Urothelium cell line (cell line): ENCODE measurements around the gene CDH12.

Source experiments
- DNase-seq: peaks from one replicate; pipeline ENCODE4 v3.0.0; 2011; ENCODE audit warnings: low spot score, mixed read lengths
- FAIRE-seq: peaks from 2 replicates; lab custom pipeline; 2011; peaks lifted over from hg19 to GRCh38; lab: Jason Lieb, UNC

Gene CDH12

GRCh38 chr5:21802100-21802499, 1051.0 kb downstream of the CDH12 start:
- no peak for DNase-seq
- no peak for FAIRE-seq

GRCh38 chr5:21792748-21793147, 1060.4 kb downstream of the CDH12 start:
- FAIRE-seq (no peak), DNase-seq (no peak)

GRCh38 chr5:21791304-21791703, 1061.8 kb downstream of the CDH12 start:
- no peak for FAIRE-seq

GRCh38 chr5:21784487-21784886, 1068.7 kb downstream of the CDH12 start:
- DNase-seq (no peak), FAIRE-seq (no peak)

More at GRCh38 chr5:21791304-21791703, 1061.8 kb downstream of the CDH12 start:
- DNase-seq = no peak

- no peak for DNase-seq
- FAIRE-seq = no peak
These were observed 1070.0 kb downstream of the CDH12 start for GRCh38 chr5:21783074-21783679.

GRCh38 chr5:21776466-21776865, 1076.7 kb downstream of the CDH12 start:
- FAIRE-seq (no peak), DNase-seq (no peak)

GRCh38 chr5:21774801-21775200, 1078.3 kb downstream of the CDH12 start:
- no peak for FAIRE-seq
- DNase-seq = peak; percentile 35

- no peak for FAIRE-seq
These were observed 1078.9 kb downstream of the CDH12 start for GRCh38 chr5:21774281-21774680.

GRCh38 chr5:21773456-21773855, 1079.7 kb downstream of the CDH12 start:
- DNase-seq = no peak
- no peak for FAIRE-seq

More at GRCh38 chr5:21774281-21774680, 1078.9 kb downstream of the CDH12 start:
- DNase-seq = no peak

- FAIRE-seq (no peak), DNase-seq (no peak)
These were observed 1087.7 kb downstream of the CDH12 start for GRCh38 chr5:21765406-21765805.

GRCh38 chr5:21739096-21739495, 1114.0 kb downstream of the CDH12 start:
- DNase-seq = no peak
- no peak for FAIRE-seq

GRCh38 chr5:21723500-21723899, 1129.6 kb downstream of the CDH12 start:
- DNase-seq (no peak), FAIRE-seq (no peak)

GRCh38 chr5:21711866-21712758, 1141.0 kb downstream of the CDH12 start:
- no peak for FAIRE-seq
- no peak for DNase-seq

GRCh38 chr5:21709770-21710169, 1143.4 kb downstream of the CDH12 start:
- FAIRE-seq (no peak), DNase-seq (no peak)

- FAIRE-seq (no peak), DNase-seq (no peak)
These were observed 1148.0 kb downstream of the CDH12 start for GRCh38 chr5:21704974-21705668.

GRCh38 chr5:21701317-21701716, 1151.8 kb downstream of the CDH12 start:
- no peak for FAIRE-seq
- no peak for DNase-seq
